GM06990 (cell line): ENCODE measurements around the gene TNPO3.

Experiments used
- DNase-seq: peaks from one replicate; pipeline ENCODE4 v3.0.0-alpha.2; 2011; ENCODE audit not compliant: insufficient read length; ENCODE audit errors: extremely low read depth
- H3K27me3 ChIP-seq: replicated peaks from 2 replicates; pipeline ENCODE4 v1.6.0; 2011; ENCODE audit warnings: low read length; ENCODE audit not compliant: control insufficient read depth, insufficient read depth
- H3K36me3 ChIP-seq: 2 replicates; pipeline ENCODE4 v1.5.1; 2011; ENCODE audit warnings: low read length; ENCODE audit not compliant: control insufficient read depth, insufficient read depth
- H3K4me3 ChIP-seq: replicated peaks from 2 replicates; pipeline ENCODE4 v1.5.1; 2011; ENCODE audit warnings: low read depth, mild to moderate bottlenecking, control low read depth, low read length
- CTCF ChIP-seq: IDR thresholded peaks from 2 replicates; pipeline ENCODE4 v1.5.1; 2011; ENCODE audit warnings: low read length, control low read depth, mild to moderate bottlenecking, inconsistent platforms; ENCODE audit not compliant: insufficient read depth, poor library complexity, severe bottlenecking

Gene TNPO3

DNA sequence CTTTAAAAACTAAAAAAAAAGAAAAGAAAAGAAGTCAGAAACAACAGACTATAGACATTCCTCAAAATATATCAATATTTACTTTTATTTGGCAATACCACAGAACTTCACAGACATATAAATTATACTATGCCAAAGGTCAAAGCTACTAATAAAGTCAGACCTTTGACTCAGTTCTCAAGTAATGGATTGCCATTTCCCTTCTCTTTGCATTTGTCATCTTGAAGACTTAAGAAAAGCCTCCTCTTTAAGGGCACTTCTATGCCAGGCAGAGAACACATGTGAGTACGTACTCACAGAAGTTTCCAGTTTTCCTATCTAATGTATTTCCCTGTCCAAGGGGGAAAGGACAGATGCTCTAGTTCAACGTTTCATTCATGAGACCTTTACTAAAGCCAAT lies 37.6 kb downstream of the TNPO3 start:
- H3K36me3 ChIP-seq = peaks cover 4% of the 10 kb centered on the region
- peak overlapping the region; percentile 4; the same call in 1 of the 2 replicates for H3K4me3 ChIP-seq
- DNase-seq = no peak
- H3K27me3 ChIP-seq = no peaks in the 10 kb centered on the region
- TF ChIP-seq CTCF = no peak

- no peak for DNase-seq
- Histone ChIP-seq H3K4me3 (no peak overlapping the region), H3K27me3 (no peaks in the 10 kb centered on the region), H3K36me3 (peaks cover 4% of the 10 kb centered on the region)
- TF ChIP-seq CTCF = no peak
These were observed 40.3 kb downstream of the TNPO3 start for GRCh38 chr7:129014501-129015101.

DNA sequence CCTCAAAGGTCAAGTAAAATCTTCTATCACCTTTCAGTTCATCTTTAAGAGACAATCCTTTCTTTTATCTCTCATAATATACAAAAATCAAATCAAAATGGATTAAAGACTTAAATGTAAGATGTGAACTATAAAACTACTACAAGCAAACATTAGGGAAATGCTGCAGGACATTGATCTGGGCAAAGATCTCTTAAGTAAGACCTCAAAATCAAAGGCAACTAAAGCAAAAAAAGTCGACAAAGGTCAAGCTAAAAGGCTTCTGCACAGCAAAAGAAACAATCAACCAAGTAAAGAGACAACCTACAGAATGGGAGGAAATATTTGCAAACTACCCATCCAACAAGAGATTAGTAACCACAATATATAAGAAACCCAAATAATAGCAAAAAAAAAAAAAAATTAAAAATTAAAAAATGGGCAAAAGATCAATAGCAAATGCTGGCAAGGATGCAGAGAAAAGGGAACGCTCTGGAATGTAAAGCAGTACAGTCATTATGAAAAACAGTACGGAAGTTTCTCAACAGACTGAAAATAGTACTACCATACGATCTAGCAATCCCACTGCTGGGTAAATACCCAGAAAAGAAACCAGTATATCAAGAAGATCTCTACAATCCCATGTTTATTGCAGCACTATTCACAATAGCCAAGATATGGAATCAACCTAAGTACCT lies 41.7 kb downstream of the TNPO3 start:
- no peak for DNase-seq
- no peak overlapping the region for H3K4me3 ChIP-seq
- no peaks in the 10 kb centered on the region for H3K27me3 ChIP-seq
- no peak for TF ChIP-seq CTCF
- peaks cover 4% of the 10 kb centered on the region for H3K36me3 ChIP-seq

DNA sequence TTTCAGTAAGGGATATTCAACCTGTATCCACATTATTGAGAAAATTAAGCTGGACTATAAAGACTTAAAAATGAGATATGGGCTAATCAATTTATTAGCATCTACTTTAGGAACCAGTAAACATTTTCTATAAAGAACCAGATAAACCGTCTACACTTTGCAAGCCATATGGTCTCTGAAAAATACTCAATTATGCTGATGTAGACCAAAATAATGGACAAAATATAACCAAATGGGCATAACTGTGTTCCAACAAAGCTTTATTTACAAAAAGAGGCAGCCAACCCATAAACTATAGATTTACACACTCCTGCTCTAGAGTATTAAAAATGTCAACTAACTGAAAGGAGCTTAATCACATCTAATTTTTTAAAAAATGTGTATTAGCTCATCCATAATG lies 42.3 kb downstream of the TNPO3 start:
- DNase-seq = no peak
- Histone ChIP-seq H3K36me3 (peaks cover 4% of the 10 kb centered on the region), H3K4me3 (no peak overlapping the region), H3K27me3 (no peaks in the 10 kb centered on the region)
- TF ChIP-seq CTCF = no peak

- Histone ChIP-seq H3K36me3 (peaks cover 4% of the 10 kb centered on the region), H3K27me3 (no peaks in the 10 kb centered on the region), H3K4me3 (no peak overlapping the region)
- no peak for TF ChIP-seq CTCF
- DNase-seq = no peak
These were observed 44.8 kb downstream of the TNPO3 start for GRCh38 chr7:129010075-129010474.
